ENCODE data around the gene PAQR5.
"Not testable (repeated sequence)": the region's sequence is repeated elsewhere in the genome, so short reads cannot be mapped to it uniquely, and the experiment has no call there.

The PAQR5 gene

DNA sequence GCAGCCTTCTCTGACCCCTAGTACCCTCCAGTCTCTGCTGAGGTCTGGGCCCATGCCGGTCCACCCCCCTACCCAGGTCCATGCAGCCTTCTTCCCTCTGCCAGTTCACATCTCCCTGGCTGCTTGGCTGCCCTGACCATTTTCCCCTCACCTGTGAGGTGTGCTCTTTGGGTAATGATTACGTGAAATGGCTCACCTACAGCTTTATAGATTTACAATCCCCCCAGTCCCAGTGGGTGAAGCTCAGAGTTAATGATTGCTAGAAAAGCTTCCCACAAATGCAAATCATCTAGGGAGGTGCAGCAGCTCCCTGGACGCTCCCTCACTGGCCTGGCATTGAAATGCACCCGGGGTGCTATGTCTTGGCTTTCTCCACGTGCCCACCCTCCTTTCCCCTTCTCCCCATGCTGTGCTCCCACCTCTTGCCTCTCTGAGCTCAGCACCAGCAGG is 18.7 kb downstream of the PAQR5 start:
- no peak for DNase-seq

DNA sequence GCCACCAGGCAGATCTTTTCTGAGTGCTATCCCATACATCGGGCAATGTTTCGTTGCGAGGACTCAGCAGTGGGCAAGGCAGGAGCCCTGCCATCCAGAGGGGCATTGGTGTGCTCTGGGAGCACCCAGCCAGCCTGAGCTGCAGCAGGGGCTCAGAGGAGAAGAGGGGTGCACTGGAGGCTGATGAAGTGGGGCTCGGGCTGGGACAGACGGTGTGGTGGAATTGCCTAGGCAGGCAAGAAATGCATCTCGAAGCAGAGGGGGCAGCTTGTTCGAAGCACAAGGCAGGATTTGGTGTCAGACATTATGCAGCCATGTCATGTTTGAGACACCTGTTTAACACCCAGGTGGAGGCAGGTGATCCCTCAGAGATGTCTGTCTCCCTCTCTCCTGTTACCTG is 19.3 kb downstream of the PAQR5 start:
- DNase-seq = no peak

DNA sequence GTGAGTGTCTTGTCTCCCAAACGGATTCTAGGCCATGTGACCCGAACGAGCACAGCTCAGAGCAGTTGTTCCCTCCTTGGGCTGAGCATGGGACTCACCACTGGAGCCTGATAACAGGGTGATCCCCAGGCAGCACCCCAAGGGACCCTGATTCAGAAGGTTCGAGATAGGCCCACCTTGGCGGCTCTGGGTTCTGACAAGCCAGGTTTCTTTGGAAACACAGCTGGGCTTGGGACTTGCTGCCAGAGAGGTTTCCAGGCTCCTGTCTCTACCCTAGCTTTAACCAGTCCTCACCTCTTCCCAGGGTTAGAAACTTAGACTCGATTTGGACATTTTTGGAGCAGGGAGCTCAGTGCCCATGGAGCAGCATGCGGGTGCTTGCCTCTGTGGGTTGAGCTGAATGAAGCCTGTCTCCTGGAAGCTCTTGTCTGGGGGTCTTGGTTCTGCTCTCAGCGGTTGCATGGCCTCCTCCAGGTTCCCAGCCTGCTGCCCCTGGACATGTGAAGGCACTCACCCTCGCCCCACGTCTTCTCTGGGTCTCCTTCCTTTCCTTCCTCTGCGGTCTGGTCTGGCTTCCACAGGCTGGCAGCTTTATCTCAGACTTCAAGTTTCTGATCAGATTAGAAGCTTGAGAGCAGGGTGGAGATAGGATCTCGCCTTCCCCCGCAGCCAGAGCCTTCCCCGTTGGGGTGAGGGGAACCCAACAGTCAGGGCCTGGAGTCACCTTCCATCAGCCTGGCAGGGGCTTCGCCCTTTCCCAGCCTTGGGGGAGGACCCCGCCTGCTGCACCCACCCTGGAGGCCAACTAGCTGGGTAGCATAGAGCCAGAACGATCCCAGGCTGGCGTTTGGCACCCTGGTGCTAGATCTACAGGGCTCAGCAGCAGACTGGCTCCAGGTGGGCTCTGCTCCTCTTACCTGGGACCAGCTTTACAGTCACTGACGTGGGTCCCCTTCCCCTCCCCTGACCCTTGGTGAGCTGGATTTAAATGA is 21.0 kb downstream of the PAQR5 start:
- DNase-seq = no peak

DNA sequence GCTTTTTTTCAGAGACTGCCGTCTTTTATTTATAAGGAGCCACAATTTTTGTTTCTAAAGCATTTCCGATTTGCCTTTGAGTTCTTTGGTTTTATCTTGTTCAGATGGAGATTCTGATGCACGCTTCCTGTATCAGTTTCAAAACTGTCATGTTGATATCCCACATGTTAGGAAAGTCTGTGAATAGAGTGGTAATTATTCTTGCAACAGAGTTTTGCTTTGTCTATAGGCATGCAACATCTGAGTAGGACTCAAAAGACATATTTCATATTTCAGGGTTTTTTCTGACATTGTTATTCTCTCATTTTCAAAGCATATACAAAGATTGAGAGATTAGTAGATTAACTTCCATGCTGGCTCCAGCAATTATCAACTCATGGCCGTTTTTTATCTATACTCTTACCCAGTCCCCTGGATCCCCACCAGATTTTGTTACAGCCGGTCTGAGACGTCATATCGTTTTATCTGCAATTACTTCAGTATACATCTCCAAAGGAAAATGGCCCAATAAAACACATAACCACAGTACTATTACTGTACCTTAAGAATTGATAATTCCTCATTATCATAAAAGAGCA is 22.4 kb downstream of the PAQR5 start:
- DNase-seq = no peak

DNA sequence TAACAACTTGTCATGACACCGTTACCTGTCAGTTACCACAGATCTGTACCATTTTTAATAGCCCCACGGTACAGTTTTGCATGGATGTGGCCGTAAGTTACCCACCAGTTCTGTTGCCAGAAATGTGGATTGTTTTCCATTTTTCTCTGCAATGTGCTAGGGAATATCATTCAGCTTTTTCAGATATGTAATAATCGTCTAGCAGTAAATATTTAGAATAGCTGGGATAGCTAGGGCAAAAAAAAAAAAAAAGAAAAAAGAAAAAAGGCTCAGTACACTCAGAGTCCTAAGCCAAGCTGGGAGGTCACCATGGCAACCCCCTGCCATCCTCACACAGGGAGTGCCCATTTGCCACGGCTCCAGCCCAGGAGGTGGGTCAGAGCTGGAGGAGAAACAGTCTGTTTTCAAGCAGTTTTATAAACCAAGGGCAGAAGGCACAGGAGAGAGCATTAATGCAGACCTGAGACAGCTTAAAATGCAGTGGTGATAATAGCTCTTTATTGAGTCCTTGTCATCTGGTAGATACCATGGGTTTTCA is 25.2 kb downstream of the PAQR5 start:
- no peak for DNase-seq

DNA sequence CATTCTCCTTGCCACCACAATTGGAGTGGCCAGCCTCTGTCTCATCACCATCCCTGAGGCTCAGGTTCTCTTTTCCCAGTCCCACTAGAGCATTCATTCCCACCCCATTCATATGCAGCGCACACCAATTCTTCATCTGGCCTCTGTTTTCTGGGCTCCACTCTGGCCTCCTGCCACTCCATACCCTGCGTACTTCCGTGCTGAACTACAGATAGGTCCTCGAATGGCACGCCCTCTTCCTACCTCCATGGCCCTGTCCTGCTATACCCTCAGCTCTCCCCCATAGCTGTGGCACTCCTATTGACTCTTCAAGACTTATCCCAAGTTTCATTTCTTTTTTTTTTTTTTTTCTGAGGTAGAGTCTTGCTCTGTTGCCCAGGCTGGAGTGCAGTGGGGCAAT is 25.9 kb downstream of the PAQR5 start:
- DNase-seq = no peak

DNA sequence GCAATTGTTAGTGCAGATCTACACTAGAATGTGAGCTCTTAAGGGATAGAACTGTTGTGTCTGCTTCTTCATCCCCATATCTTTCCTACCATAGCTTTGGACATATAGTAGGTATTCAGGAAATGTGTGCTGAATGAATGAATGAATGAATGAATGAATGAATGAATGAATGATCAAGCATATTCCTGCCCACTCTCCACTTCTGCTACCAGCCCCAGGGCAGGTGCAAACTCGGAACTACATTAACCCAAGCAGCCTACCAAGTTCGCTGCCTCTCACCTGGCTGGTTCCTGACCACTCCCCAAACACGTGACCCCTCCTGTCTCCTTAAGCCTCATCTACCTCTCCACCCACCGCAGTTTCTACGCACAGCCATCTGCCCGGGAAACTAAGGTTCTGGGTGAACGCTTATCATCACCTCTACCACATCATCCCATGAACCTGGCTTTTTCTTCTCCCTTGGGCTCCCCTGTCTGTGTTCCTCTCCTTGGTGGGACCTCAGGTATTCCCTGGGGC is 26.8 kb downstream of the PAQR5 start:
- DNase-seq = no peak

DNA sequence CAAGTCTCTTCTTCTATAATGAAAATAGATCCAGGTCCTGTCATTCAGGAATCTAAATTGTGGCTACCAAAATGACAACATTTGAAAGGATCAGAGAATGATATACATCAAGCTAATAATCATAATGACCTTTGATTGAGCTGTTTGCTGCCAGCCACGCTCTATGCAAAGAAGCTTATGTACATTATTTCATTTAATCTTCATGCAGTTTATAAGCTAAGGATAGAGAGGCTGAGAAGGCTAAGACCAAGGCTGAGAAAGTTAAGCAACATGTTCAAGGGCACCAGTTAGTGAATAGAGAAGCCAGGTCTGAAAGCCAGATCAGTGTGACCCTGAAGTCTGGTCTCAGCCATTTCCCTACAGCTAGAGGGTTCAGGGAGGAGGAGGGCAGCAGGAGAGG is 29.4 kb downstream of the PAQR5 start:
- no peak for DNase-seq

DNA sequence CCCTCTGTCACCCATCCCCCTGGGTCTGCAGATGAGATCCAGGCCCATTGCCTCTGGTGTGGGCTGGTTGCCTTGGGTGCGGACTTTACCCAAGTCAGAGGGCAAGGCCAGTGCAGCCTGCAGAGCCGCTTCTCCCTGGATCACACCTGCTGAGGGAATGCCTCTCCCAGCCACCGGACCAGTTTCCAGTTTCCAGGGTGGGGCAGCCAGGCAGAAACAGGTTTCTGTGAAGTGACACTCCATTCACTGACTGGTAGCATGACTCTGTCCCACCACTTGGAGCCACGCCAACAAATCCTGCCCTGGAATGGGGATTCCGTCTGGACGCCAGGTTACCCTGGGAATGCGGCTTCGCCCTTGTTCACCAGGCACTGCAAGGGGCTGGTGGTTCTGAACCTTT is 30.0 kb downstream of the PAQR5 start:
- DNase-seq = no peak

DNA sequence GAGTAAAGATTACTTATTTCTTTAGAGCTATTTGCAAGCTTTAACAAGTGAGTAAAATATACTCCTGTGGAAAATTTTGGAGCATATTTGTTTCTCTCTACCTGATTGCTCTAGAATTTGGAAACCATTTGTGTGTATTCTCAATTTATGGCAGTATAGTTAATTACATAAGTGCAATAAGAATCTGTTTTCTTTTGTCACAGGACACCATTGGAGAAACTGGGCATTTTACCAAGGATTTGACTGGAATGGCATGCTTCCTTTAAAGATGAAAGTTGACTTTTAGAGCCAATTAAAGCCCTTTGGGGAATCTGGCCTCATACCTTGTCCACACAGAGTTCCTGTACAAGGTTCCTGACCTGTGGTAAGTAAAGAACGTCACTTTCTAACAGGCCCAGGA is 38.4 kb downstream of the PAQR5 start:
- no peak for DNase-seq

DNA sequence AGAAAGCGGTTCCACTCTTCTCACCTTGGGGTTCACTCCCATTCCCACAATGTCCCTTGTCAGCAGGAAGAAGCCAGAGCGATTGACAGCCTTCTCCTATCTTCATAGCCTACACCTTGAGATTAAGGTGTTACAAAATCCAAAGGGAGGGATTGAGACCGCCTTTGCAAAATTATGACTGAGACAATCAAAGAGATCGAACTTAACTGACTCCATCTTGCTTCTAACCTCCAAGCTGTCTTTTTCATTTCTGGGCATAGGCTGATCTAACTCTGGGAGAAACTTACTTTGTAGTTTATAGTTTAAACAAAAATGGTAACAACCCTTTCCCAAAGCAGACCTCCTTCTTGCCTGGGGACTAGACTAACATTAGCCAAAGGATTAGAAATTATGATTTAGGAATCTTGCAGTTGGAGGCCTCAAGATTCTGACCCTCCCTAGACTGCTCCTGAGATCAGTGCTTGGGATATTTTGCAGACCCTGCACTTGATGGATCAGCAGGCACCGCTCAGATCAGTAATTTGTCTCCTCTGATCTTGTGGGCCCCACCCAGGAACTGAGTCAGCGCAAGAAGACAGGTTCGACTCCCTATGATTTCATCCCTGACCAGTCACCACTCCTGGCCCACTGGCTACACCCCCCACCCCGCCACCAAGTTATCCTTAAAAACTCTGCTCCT is 40.0 kb downstream of the PAQR5 start:
- DNase-seq = no peak

DNA sequence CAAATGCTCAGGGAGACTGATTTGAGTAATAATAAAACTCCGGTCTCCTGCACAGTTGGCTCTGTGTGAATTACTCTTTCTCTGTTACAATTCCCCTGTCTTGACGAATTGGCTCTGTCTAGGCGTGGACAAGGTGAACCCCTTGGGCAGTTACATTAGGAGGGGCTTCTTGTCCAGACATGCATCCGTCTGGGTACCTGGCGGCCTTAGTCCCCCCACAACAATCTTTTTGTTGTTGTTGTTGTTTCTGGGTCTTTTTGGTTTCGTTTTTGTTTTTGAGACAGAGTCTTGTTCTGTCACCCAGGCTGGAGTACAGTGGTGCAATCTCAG is 40.5 kb downstream of the PAQR5 start:
- not testable (repeated sequence) for DNase-seq

DNA sequence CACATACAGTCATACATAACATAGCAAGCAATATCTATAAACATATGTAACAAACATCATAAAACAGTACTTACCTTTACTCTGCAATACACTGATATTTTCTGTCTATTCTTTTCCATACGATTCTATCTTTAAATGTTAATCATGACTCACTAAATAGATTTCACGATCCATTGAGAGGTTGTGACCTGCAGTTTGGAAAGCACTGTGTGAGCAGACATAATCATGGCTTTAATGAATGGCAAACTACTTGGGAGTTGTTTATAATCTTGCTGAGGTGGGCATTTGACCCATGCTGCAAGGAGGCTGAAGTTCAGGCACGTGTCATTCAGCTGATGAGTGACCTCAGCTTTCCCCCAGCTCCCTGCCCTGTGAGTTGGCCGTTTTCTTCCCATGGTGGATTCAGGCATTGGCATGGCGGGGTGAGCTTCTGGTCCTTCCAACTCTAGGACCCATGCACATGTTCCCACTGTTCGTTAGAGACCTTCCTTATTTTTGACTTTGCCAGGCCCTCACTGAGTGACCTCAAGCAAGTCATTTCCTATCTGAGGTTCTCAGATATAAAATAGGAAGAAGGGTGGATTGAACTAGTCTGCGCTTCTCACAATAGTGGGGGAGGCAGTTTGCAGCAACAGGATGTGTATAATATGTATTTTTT is 41.7 kb downstream of the PAQR5 start:
- no peak for DNase-seq

DNA sequence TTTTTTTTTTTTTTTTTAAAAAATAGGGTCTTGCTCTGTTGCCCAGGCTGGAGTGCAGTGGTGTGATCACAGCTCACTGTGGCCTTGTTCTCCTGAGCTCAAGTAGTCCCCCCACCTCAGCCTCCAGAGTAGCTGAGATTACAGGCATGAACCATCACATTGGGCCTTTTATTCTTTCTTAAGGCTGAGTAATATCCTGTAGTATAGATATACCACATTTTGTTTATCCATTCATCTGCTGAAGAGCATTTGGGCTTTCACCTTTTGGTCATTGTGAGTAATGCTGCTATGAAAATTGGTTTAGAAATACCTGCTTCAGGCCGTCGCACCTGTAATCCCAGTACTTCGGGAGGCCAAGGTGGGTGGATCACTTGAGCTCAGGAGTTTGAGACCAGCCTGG is 42.6 kb downstream of the PAQR5 start:
- DNase-seq = no peak

DNA sequence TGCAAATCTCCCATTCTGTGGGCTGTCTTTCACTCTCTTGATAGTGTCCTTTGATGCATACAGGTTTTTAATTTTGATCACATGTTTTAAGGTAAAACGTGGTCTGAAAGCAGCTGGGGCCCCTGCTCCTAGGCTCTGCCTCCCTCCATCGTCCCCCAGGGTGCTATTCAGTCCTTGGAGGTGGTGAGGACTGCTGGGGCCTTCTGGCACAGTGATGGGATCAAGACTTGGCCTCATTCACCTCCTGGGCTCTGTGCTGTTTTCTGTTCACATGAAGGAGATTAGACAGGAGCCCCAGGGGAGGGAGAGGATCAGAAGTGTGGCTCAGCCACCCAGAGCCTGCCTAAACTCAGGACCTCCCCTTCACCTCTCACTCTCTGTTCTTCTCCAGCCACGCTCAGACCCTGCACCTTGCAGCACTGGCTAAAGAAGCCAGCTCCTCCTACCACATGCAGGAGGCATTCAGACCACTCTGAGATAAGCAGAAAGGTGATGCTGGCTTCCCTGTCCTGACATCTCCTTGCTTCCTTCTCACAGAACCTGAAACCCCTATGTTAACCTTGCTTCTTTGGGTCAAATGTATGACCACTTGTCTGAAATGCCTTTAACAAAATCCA is 43.9 kb downstream of the PAQR5 start:
- no peak for DNase-seq

DNA sequence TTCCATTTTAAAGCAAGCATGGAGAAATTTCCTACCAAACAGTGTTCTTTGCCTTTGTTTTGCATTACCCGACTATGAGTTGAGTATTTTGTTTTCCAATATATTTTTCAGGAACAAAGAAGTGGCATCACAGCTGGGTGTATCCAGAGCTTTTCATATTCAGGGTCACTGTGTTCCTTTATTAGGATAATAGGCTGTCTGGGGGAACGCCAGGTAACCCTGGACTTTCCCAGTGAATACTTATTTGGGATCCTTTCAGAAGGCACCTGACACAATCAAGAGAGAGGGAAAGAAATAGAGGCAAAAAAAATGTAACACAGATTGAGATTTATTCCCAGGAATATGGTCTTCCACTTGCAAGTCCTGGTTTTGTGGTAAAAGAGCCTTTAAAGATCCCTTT is 44.4 kb downstream of the PAQR5 start:
- no peak for DNase-seq

DNA sequence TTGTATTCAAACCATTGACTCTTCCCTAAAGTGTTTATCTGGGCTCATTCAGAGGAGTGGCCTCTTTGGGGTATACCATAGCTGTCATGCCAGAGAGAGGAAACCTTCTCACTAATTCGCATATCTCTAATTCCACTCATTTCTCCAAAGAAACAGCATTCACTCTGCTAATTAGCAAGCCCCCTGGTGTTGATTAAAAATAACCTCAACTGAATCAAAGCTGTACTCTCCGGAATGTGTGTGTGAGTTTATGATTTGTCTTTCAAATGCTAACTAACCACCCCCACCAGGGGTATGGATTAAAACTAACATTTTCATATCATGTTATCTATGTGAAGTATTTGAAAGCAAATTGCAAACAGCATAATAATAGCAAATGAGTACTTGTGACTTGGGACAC is 45.5 kb downstream of the PAQR5 start:
- no peak for DNase-seq

DNA sequence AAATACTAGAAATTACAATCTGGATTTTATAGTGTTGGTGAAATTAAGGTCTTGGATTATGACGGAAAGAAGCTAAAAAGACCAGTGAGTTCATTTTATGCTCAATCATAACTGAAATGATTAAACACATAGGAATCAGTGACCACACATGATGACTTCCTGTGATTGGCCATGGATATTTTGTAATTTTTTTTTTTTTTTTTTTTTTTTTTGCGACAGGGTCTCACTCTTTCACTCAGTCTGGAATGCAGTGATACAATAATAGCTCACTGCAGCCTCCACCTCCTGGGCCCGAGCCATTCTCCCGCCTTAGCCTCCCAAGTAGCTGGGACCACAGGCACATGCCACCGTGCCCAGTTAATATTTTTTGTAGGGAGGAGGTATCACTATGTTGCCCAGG is 47.4 kb downstream of the PAQR5 start:
- DNase-seq = no peak

DNA sequence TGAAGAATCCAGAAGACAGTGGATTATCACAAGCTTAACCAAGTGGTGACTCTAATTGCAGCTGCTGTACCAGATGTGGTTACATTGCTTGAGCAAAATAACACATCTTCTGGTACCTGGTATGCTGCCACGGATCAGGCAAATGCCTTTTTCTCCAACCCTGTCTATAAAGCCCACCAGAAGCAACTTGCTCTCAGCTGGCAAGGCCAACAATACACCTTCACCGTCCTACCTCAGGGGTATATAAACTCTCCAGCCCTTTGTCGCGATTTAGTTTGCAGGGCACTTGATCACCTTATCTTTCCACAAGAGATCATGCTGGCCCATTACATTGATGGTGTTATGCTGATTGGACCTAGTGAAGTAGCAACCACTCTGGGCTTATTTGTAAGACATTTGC is 52.6 kb downstream of the PAQR5 start:
- no peak for DNase-seq

DNA sequence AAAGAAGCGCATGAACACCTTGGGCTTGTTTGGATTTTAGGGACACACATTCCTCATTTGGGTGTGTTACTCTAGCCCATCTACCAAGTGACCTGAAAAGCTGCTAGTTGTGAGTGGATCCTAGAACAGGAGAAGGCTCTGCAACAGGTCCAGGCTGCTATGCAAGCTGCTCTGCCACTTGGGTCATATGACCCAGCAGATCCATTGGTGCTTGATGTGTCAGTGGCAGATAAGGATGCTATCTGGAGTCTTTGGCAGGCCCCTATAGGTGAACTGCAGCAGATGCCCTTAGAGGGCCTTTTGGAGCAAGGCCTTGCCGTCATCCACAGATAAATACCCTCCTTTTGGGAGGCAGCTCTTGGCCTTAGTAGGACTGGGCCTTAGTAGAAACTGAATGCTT is 53.2 kb downstream of the PAQR5 start:
- DNase-seq = no peak

DNA sequence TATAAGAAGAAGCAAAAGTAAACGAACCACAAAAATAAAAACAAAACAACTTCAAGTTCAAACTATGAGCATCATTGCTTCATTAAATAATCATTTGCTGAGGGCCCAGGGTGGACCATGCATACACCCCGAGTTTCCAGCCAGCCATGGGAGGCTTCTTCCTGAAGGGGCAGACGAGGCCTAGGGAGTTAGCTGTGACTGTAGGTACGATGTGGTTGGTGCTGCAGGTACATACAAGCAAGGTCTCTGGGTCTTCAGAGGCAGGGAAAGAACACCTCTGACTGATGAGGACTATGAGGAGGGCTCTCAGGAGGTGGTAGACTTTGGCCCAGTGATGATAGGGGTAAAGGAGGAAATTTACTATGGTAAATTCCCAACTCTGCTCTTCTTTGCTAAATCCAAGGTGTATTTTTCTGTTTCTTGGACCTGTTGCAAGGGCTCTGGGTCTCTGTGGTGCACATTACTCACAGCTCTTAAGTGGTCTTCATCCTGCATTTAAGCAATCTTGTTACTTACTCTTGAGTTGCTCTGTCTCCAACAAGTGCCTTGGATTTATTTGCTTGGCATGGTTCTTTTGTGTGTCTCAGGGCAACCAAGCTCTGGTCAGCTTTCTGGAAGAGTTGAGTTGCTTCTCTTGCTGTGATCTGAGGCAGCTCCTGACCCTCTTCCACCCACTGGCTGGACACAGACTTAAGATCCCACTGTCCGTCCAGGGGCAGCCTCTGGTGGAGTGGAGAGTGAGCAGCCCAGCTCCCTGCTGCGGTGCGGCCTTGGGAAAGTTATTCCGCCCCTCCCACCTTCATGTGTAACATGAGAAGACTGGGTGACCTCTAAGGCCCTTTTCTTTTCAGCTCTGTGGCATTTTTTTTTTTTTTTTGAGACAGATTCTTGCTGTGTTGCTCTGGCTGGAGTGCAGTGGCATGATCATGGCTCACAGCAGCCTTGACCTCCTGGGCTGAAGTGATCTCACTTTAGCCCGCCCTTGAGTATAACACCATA is 59.4 kb downstream of the PAQR5 start:
- no peak for DNase-seq

All from stimulated activated CD4-positive, alpha-beta T cell treated with anti-CD3 and anti-CD28 coated beads, Interleukin-12 subunit alpha, Interleukin-12 subunit beta, amount 100 ng/mL, for 4 hours (primary cell).